OCI-LY1 (cell line): ENCODE results near the gene AQP7.

ENCODE experiments used
- H2AFZ ChIP-seq: fragments of 200-600 bp; sonication (generic), shearing (Covaris generic); 2 replicates; pipeline ENCODE4 v1.6.0; 2014; ENCODE audit warnings: antibody characterized with exemption, mild to moderate bottlenecking, low read length
- H3F3A ChIP-seq: fragments of 200-600 bp; sonication (generic), shearing (Covaris generic); 2 replicates; pipeline ENCODE4 v1.6.0; 2014; ENCODE audit warnings: mild to moderate bottlenecking, antibody characterized with exemption, low read length, moderate library complexity; ENCODE audit not compliant: insufficient read depth
- H3K27ac ChIP-seq: fragments of 200-600 bp; sonication (generic); 2 replicates; pipeline ENCODE4 v1.5.1; 2014; ENCODE audit warnings: low read length, mixed run types, mild to moderate bottlenecking, low read depth; ENCODE audit not compliant: poor library complexity, severe bottlenecking
- H3K27me3 ChIP-seq: fragments of 200-600 bp; sonication (generic); 2 replicates; pipeline ENCODE4 v1.6.0; 2014; ENCODE audit warnings: antibody characterized with exemption, mild to moderate bottlenecking, low read length, moderate library complexity; ENCODE audit not compliant: insufficient read depth
- H3K36me3 ChIP-seq: fragments of 200-600 bp; sonication (generic); 2 replicates; pipeline ENCODE4 v1.6.1; 2014; ENCODE audit warnings: mild to moderate bottlenecking, antibody characterized with exemption, low read length, moderate library complexity, mixed read lengths; ENCODE audit not compliant: insufficient read depth
- H3K4me1 ChIP-seq: fragments of 200-600 bp; sonication (generic); 2 replicates; pipeline ENCODE4 v1.5.1; 2014; ENCODE audit warnings: mild to moderate bottlenecking, low read length, moderate library complexity; ENCODE audit not compliant: insufficient read depth, severe bottlenecking
- H3K4me2 ChIP-seq: fragments of 200-600 bp; sonication (generic), shearing (Covaris generic); 2 replicates; pipeline ENCODE4 v1.6.1; 2014; ENCODE audit warnings: low read length
- H3K4me3 ChIP-seq: fragments of 200-600 bp; sonication (generic); 2 replicates; pipeline ENCODE4 v1.5.1; 2014; ENCODE audit warnings: low read length, low read depth, mild to moderate bottlenecking, mixed read lengths; ENCODE audit not compliant: poor library complexity, severe bottlenecking
- H3K79me2 ChIP-seq: fragments of 200-600 bp; shearing (Covaris generic); 2 replicates; pipeline ENCODE4 v1.6.1; 2016; ENCODE audit warnings: mixed run types, low read length, mixed read lengths; ENCODE audit not compliant: insufficient read depth
- H3K9ac ChIP-seq: fragments of 200-600 bp; sonication (generic), shearing (Covaris generic); 2 replicates; pipeline ENCODE4 v1.6.1; 2014; ENCODE audit warnings: mild to moderate bottlenecking, low read length, mixed read lengths
- H3K9me2 ChIP-seq: fragments of 200-600 bp; sonication (generic), shearing (Covaris generic); 2 replicates; pipeline ENCODE4 v1.6.1; 2014; ENCODE audit warnings: low read depth, mild to moderate bottlenecking, low read length, mixed read lengths
- H3K9me3 ChIP-seq: fragments of 200-600 bp; shearing (Covaris generic); 2 replicates; pipeline ENCODE4 v1.6.1; 2014; ENCODE audit warnings: low read length, mixed read lengths
- H4K20me1 ChIP-seq: fragments of 200-600 bp; sonication (generic), shearing (Covaris generic); 2 replicates; pipeline ENCODE4 v1.6.0; 2016; ENCODE audit warnings: mild to moderate bottlenecking, low read length; ENCODE audit not compliant: insufficient read depth
- CTCF ChIP-seq: fragments of 200-600 bp; sonication (generic), shearing (Covaris generic); IDR thresholded peaks from 2 replicates; pipeline ENCODE4 v1.5.1; 2017; ENCODE audit warnings: mild to moderate bottlenecking, antibody characterized with exemption, low read length, moderate library complexity, mixed read lengths
- EZH2 ChIP-seq: fragments of 200-600 bp; sonication (generic), shearing (Covaris generic); IDR thresholded peaks from 2 replicates; pipeline ENCODE4 v1.8.0; 2017; ENCODE audit warnings: borderline replicate concordance, mixed run types, mild to moderate bottlenecking, antibody characterized with exemption, low read length, moderate library complexity, mixed read lengths

Gene AQP7

GRCh38 chr9:33446946-33447798 is 44.8 kb upstream of the AQP7 start, which contains the start of gene AQP3:
Gene AQP3 (minus strand): TSS chr9:33447593. CDS start chr9:33447530, 63 bp downstream.
- H3K79me2 ChIP-seq: no peaks in the 10 kb centered on the region
- peak within 1 kb of the TSS; percentile 83 for H3K4me2 ChIP-seq
- H3K9me2 ChIP-seq: no peaks in the 10 kb centered on the region
- peak within 1 kb of the TSS; percentile 11; the same call in 1 of the 2 replicates for H2AFZ ChIP-seq
- TF ChIP-seq EZH2: no peak
- peak; percentile 42; the same call in 1 of the 2 replicates for TF ChIP-seq CTCF
- H3K9me3 ChIP-seq: no peaks in the 10 kb centered on the region
- H3K4me1 ChIP-seq: peaks cover 26% of the 10 kb centered on the region
- no peaks in the 10 kb centered on the region for H4K20me1 ChIP-seq
- peak within 1 kb of the TSS; percentile 64 for H3K9ac ChIP-seq
- H3K27me3 ChIP-seq: no peaks in the 10 kb centered on the region
- peak within 1 kb of the TSS; percentile 86 for H3K27ac ChIP-seq
- peak within 1 kb of the TSS; percentile 64 for H3K4me3 ChIP-seq
- no peaks in the 10 kb centered on the region for H3K36me3 ChIP-seq
- H3F3A ChIP-seq: no peaks in the 10 kb centered on the region

GRCh38 chr9:33446240-33446945 is 44.0 kb upstream of the AQP7 start:
- Histone ChIP-seq H3K4me2 (peak overlapping the region; percentile 83), H3K4me3 (peak overlapping the region; percentile 64), H3K9ac (peak overlapping the region; percentile 64), H3F3A (no peaks in the 10 kb centered on the region), H3K36me3 (no peaks in the 10 kb centered on the region), H3K4me1 (peaks cover 26% of the 10 kb centered on the region), H3K9me3 (no peaks in the 10 kb centered on the region), H3K27ac (peak overlapping the region; percentile 86), H3K9me2 (no peaks in the 10 kb centered on the region), H2AFZ (peak overlapping the region; percentile 11; the same call in 1 of the 2 replicates), H4K20me1 (no peaks in the 10 kb centered on the region), H3K79me2 (no peaks in the 10 kb centered on the region), H3K27me3 (no peaks in the 10 kb centered on the region)
- no peak for TF ChIP-seq EZH2
- TF ChIP-seq CTCF: no peak

DNA sequence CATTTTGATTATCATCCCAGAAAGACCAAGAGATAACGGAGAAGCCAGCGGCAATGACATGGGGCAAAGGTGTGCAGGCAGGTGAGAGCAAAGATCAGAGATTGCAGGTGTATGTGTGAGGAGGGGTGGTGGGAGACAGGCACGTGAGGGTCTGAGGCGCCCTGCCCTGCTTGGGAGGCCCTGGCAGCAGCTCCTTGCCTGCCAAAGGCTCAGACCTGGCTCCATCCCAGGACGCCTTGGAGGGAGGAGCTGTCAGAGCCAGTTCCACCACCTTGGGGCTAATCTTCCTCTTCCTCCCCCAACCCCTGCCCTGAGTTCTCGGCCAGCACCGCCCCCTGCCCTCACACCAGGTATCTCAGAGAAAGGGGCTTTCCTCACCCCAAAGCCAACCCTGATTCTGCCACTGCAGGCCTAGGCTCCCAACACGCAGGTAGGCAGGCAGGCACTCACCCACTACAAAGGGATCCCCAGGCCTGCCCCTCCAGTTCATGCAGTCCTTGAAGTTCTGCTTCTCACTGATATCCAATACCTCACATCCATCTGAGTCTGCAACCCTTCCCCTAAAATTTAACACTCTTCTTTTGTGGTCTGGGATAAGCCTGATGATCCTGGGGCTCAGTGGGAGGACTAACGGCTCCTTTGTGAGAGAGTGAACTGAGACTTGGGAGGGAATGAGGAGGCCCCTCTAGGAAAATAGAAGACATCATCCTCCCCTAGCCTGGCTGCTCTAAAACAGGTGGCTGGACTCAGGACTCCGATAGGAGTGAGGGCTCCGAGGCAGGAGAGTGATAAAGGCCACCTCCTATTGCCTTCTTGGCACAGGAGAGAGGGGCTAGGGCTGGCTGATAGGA is 43.2 kb upstream of the AQP7 start:
- Histone ChIP-seq H3K4me1 (peaks cover 26% of the 10 kb centered on the region), H3K27ac (peak overlapping the region; percentile 86), H2AFZ (no peak overlapping the region), H3K27me3 (no peaks in the 10 kb centered on the region), H3K4me3 (peak overlapping the region; percentile 64), H3K36me3 (no peaks in the 10 kb centered on the region), H3F3A (no peaks in the 10 kb centered on the region), H3K9me2 (no peaks in the 10 kb centered on the region), H3K9me3 (no peaks in the 10 kb centered on the region), H4K20me1 (no peaks in the 10 kb centered on the region), H3K9ac (peak overlapping the region; percentile 7; the same call in 1 of the 2 replicates), H3K79me2 (no peaks in the 10 kb centered on the region), H3K4me2 (peak overlapping the region; percentile 83)
- no peak for TF ChIP-seq EZH2
- no peak for TF ChIP-seq CTCF
